Fibroblast of mammary gland (primary cell): ENCODE results near the gene LCORL.

Experiments
- DNase-seq: peaks from one replicate; pipeline ENCODE4 v3.0.0-alpha.2; 2010; ENCODE audit warnings: low read depth
- H3K4me3 ChIP-seq: 2 replicates; pipeline ENCODE4 v1.5.1; 2011; ENCODE audit warnings: low read depth, mild to moderate bottlenecking, low read length, moderate library complexity; ENCODE audit not compliant: control insufficient read depth
- TF ChIP-seq, protein P1 (sequence below): conservative IDR thresholded peaks from 2 replicates; pipeline ENCODE4 v1.5.1; 2011; ENCODE audit warnings: low read depth, low read length, inconsistent platforms; ENCODE audit not compliant: control insufficient read depth, insufficient read depth

Gene LCORL

DNA sequence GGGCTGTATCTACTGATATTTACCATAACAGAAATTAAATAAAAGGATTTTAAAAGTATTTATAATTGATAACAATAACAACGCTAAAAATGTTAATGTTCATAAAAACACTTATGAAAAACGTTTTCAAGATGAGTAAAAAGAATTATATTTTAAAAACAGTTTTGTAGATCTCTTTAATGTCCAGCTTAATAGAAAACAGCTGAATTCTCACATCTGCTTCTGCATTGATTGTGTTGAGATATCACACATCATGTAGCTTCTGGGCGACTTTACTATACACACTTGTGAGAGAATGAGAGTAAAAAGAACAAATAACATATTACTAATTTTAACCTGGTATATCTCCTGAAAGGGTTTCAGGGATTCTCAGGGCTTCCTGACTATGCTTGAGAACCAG, 127.1 kb downstream of the LCORL start:
- TF ChIP-seq, protein P1, sequence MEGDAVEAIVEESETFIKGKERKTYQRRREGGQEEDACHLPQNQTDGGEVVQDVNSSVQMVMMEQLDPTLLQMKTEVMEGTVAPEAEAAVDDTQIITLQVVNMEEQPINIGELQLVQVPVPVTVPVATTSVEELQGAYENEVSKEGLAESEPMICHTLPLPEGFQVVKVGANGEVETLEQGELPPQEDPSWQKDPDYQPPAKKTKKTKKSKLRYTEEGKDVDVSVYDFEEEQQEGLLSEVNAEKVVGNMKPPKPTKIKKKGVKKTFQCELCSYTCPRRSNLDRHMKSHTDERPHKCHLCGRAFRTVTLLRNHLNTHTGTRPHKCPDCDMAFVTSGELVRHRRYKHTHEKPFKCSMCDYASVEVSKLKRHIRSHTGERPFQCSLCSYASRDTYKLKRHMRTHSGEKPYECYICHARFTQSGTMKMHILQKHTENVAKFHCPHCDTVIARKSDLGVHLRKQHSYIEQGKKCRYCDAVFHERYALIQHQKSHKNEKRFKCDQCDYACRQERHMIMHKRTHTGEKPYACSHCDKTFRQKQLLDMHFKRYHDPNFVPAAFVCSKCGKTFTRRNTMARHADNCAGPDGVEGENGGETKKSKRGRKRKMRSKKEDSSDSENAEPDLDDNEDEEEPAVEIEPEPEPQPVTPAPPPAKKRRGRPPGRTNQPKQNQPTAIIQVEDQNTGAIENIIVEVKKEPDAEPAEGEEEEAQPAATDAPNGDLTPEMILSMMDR, result no peak
- no peak for DNase-seq
- H3K4me3 ChIP-seq, result no peak overlapping the region

DNA sequence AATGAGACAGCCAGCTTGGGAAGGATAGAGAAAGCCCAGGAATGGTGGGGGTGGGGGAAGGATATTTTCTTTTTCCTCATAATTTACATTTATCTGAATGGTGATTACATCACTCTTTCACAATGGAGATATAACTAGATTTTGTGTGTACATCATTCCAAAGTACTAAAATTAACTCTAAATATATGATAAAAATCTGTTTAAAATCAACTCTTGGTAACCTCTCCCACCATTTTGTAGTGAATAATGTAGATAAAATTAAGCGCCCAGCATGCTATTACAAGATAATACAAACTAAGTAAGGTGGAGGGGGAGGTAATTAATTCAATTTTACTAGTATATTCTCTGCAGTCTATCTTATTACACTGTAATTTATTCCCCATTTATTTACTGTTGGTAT, 131.9 kb downstream of the LCORL start:
- no peak for DNase-seq
- TF ChIP-seq, protein P1, result no peak
- H3K4me3 ChIP-seq, result no peak overlapping the region

DNA sequence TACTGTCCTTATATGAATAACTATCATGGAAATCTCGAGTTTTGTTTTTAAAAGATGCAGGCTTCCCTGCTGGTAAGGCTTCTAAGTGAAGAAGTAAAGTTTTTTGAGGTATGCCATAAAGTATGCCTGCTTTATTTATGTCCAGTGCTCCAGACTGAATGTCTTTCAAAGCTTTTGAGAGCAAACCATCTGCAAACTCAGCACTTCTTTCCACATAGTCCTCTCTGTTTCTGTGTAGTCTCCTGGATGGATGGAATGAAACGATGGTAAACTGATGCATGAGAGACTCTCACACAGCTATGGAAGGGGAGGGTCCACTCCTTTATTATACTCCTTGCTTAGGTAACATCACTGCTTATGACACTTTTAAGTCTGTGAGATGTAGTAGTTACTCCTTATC, 137.0 kb downstream of the LCORL start:
- H3K4me3 ChIP-seq, result no peak overlapping the region
- TF ChIP-seq, protein P1, result no peak
- DNase-seq, result no peak

DNA sequence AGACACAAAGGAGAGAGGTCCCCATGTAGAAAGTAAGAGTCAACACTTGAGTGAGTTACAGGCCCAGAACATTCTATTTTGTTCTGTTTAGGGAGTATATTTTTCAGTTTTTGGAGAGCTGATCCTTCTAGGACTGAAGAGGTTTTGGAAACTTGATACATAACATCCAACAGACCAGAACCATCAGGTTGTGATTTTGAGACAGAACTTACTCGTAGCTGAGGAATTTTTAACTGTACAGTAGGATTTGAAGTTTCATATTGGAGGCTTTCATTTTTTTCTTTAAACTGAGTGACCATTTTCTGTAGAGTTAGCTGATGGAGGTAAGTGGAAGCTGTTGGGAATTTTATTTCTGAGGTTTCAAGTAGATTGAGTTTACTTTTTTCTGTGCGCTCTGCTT, 137.5 kb downstream of the LCORL start:
- DNase-seq, result peak; percentile 17
- no peak overlapping the region for H3K4me3 ChIP-seq
- TF ChIP-seq, protein P1, result no peak

DNA sequence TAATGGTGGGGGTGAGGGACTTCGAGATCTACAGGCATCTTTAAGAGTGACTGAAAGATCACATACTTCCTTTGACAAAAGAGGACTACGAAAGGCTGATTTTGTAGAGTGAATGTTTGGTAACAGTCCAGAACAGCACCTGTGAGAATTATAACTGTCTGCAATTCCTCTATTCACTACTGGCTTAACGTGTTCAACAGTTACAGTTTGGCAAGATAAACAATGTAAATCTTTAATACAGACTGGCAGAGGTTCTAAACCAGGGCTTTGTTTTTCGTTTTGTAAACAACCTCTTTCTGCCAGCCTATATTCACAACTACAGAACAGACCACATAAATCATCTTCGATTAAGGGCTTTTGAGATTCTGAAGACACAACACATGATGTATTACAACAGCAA, 143.9 kb downstream of the LCORL start:
- TF ChIP-seq, protein P1, result no peak
- H3K4me3 ChIP-seq, result no peak overlapping the region
- DNase-seq, result no peak

DNA sequence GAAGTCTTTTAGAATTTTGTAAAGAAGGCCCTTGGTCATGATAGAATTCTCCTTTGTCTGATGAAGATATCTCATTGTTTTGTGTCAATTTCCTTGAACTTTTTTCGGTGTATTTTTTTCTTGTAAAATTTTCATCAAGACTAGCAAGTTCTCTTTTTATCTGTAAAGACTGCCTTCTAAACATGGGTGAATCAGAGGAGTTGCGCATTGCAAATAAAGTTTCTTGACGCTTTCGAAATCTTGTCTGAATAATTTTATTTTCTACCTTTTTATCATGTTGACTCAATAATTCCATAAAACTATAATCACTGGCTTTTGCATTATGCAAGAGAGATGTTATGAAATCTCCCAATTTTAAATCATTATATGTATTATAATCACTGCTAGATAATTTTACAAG, 144.6 kb downstream of the LCORL start:
- TF ChIP-seq, protein P1, result no peak
- no peak for DNase-seq
- H3K4me3 ChIP-seq, result no peak overlapping the region

DNA sequence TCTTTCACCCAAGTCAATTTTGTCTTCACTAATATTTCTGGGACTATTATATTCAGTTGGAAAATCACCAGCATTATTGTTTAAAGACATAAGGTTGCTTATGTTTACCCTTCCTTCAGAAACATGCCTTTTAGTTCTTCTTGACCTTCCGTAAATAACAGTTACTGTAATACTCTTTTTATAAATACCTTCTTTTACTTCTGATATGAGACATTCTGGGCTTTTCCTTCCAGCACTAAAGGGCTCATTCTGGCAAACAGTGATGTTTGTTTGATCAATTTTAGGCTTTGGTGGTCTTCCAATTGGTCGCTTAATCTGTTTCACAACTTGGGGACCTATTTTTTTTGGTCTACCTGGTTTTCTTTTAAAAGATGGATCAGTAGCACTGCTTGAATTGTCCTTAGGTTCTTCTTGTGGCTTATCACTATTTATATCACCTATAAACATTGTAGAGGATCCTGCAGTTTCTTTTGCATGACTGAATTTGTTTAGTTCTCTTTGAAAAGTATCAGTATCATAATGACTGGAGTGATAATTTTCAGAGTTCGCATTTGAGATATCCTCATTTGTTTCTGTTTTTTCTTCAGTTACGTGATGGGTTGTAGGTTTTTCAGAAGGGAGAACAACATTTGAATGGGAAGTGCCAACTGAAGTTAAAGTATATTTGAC, 146.0 kb downstream of the LCORL start:
- H3K4me3 ChIP-seq, result no peak overlapping the region
- TF ChIP-seq, protein P1, result no peak
- no peak for DNase-seq
